Measurements from ENCODE around the gene S100P. TPM values are rescaled to one million over a fixed set of nuclear protein-coding genes. Genes with fewer than 3 reads are reported as not detected.
"Not testable (repeated sequence)": the region's sequence is repeated elsewhere in the genome, so short reads cannot be mapped to it uniquely, and the experiment has no call there.

Gene S100P
- 1.3 and 3.5 TPM in 2 replicates for total RNA-seq
- long read RNA-seq, partial matches to known transcripts = 1 of 1 reads
- long read RNA-seq, other reads (novel, unspliced or antisense) = 0 of 1 reads

GRCh38 chr4:6693231-6694176, at the start of gene S100P:
Gene S100P, plus strand, starts transcription at chr4:6693878. Its CDS starts 55 bp downstream, at chr4:6693933.
- Mint-ChIP-seq H3K4me3 (ENCODE audit: low read depth) (no peak within 1 kb of the TSS), H3K36me3 (ENCODE audit: insufficient read depth) (peaks cover 4% of the 10 kb centered on the region), H3K9me3 (ENCODE audit: low read depth) (no peaks in the 10 kb centered on the region), H3K4me1 (ENCODE audit: low read depth) (peaks cover 41% of the 10 kb centered on the region), H3K27ac (peak within 1 kb of the TSS; percentile 84), H3K27me3 (no peaks in the 10 kb centered on the region)
- TF ChIP-seq CTCF (IDR thresholded peaks at IDR 0.05; ENCODE audit: unreplicated experiment) = no peak
- DNase-seq (ENCODE audit: low spot score, unreplicated experiment) = no peak

- no peak overlapping the region for H3K27ac Mint-ChIP-seq
- TF ChIP-seq CTCF (IDR thresholded peaks at IDR 0.05; ENCODE audit: unreplicated experiment) = no peak
These were observed 48.7 kb upstream of the S100P start for GRCh38 chr4:6644792-6645530.

GRCh38 chr4:6647169-6647568, 46.5 kb upstream of the S100P start:
- no peak for DNase-seq (ENCODE audit: low spot score, unreplicated experiment)
- Mint-ChIP-seq H3K27ac (no peak overlapping the region), H3K27me3 (no peaks in the 10 kb centered on the region), H3K4me3 (ENCODE audit: low read depth) (no peak overlapping the region), H3K9me3 (ENCODE audit: low read depth) (no peaks in the 10 kb centered on the region), H3K4me1 (ENCODE audit: low read depth) (peaks cover 4% of the 10 kb centered on the region), H3K36me3 (ENCODE audit: insufficient read depth) (peaks cover 5% of the 10 kb centered on the region)
- no peak for TF ChIP-seq CTCF (IDR thresholded peaks at IDR 0.05; ENCODE audit: unreplicated experiment)

More at GRCh38 chr4:6644792-6645530, 48.7 kb upstream of the S100P start:
- Mint-ChIP-seq H3K4me1 (ENCODE audit: low read depth) (peaks cover 16% of the 10 kb centered on the region), H3K27me3 (no peaks in the 10 kb centered on the region), H3K36me3 (ENCODE audit: insufficient read depth) (peaks cover 10% of the 10 kb centered on the region), H3K4me3 (ENCODE audit: low read depth) (no peak overlapping the region), H3K9me3 (ENCODE audit: low read depth) (no peaks in the 10 kb centered on the region)
- DNase-seq (ENCODE audit: low spot score, unreplicated experiment) = no peak

- DNase-seq (ENCODE audit: low spot score, unreplicated experiment) = no peak
- Mint-ChIP-seq H3K9me3 (ENCODE audit: low read depth) (no peaks in the 10 kb centered on the region), H3K27ac (no peak overlapping the region), H3K27me3 (no peaks in the 10 kb centered on the region), H3K4me3 (ENCODE audit: low read depth) (no peak overlapping the region), H3K4me1 (ENCODE audit: low read depth) (peaks cover under 1% of the 10 kb centered on the region), H3K36me3 (ENCODE audit: insufficient read depth) (peaks cover 1% of the 10 kb centered on the region)
- TF ChIP-seq CTCF (IDR thresholded peaks at IDR 0.05; ENCODE audit: unreplicated experiment) = no peak
These were observed 46.0 kb upstream of the S100P start for GRCh38 chr4:6647582-6648230.

GRCh38 chr4:6649216-6649615, 44.5 kb upstream of the S100P start:
- DNase-seq (ENCODE audit: low spot score, unreplicated experiment) = no peak
- no peaks in the 10 kb centered on the region for H3K27me3 Mint-ChIP-seq
- peaks cover 2% of the 10 kb centered on the region for H3K9me3 Mint-ChIP-seq (ENCODE audit: low read depth)
- H3K4me3 Mint-ChIP-seq (ENCODE audit: low read depth) = no peak overlapping the region
- TF ChIP-seq CTCF (IDR thresholded peaks at IDR 0.05; ENCODE audit: unreplicated experiment) = no peak
- no peaks in the 10 kb centered on the region for H3K4me1 Mint-ChIP-seq (ENCODE audit: low read depth)
- no peak overlapping the region for H3K27ac Mint-ChIP-seq
- H3K36me3 Mint-ChIP-seq (ENCODE audit: insufficient read depth) = no peaks in the 10 kb centered on the region

GRCh38 chr4:6654211-6654610, 39.5 kb upstream of the S100P start:
- not testable (repeated sequence) for H3K27ac Mint-ChIP-seq; H3K9me3 Mint-ChIP-seq (ENCODE audit: low read depth); H3K27me3 Mint-ChIP-seq; DNase-seq (ENCODE audit: low spot score, unreplicated experiment); H3K36me3 Mint-ChIP-seq (ENCODE audit: insufficient read depth); H3K4me1 Mint-ChIP-seq (ENCODE audit: low read depth); H3K4me3 Mint-ChIP-seq (ENCODE audit: low read depth)

GRCh38 chr4:6655291-6655690, 38.4 kb upstream of the S100P start:
- H3K4me1 Mint-ChIP-seq (ENCODE audit: low read depth); H3K36me3 Mint-ChIP-seq (ENCODE audit: insufficient read depth); H3K27ac Mint-ChIP-seq; H3K4me3 Mint-ChIP-seq (ENCODE audit: low read depth); DNase-seq (ENCODE audit: low spot score, unreplicated experiment); H3K9me3 Mint-ChIP-seq (ENCODE audit: low read depth): not testable (repeated sequence)
- peaks cover 17% of the 10 kb centered on the region for H3K27me3 Mint-ChIP-seq
